B cell (primary cell): Measurements from ENCODE around the gene EPS8L3. TPM values are rescaled to one million over a fixed set of nuclear protein-coding genes. Genes with fewer than 3 reads are reported as not detected.

ENCODE experiments used
- ATAC-seq: fragments of 200-7000 bp; cut with Tn5 transposase; one replicate; pipeline ENCODE4 v1.10.0; 2021; ENCODE audit warnings: low read depth, mild to moderate bottlenecking, moderate number of reproducible peaks, moderate library complexity
- CTCF ChIA-PET: fragments of 350-600 bp; sonication (Branson Sonifier 250); formaldehyde crosslinking; loops from one replicate; lab custom pipeline; 2021; ENCODE audit warnings: antibody characterized with exemption, inconsistent platforms; lab: Charles Lee
- POLR2A ChIA-PET: fragments of 350-600 bp; sonication (Branson Sonifier 250); formaldehyde crosslinking; loops from one replicate; lab custom pipeline; 2021; ENCODE audit warnings: antibody characterized with exemption; lab: Charles Lee
- DNase-seq: peaks from one replicate; pipeline ENCODE4 v3.0.0; 2013
- H2AFZ ChIP-seq: 2 replicates; pipeline ENCODE4 v1.6.1; 2012; ENCODE audit warnings: mild to moderate bottlenecking, low read depth, low read length; ENCODE audit not compliant: insufficient read depth, poor library complexity, severe bottlenecking
- H3K27ac ChIP-seq, 2 donors: 1 replicate in 1 of 2; 2 replicates in 1 of 2; pipeline ENCODE4 v1.5.1; 2012 to 2013; ENCODE audit warnings: low read length in 2 of 2, mild to moderate bottlenecking in 2 of 2, moderate library complexity in 1 of 2
- H3K27me3 ChIP-seq, 4 experiments: fragments of 200-600 bp in 1 of 4; sonication (generic) in 1 of 4; replicated peaks in 1 of 4; 1 replicate in 2 of 4; 2 replicates in 2 of 4; pipeline versions ENCODE4 v1.6.1 to v1.7.0; 2013 to 2016; ENCODE audit warnings: low read length in 3 of 4, mild to moderate bottlenecking in 2 of 4, mixed read lengths in 1 of 4, moderate library complexity in 1 of 4; ENCODE audit not compliant: insufficient read depth in 4 of 4, control insufficient read depth in 3 of 4; ENCODE audit errors: control extremely low read depth in 1 of 4
- H3K36me3 ChIP-seq, 2 experiments: replicated peaks in 1 of 2; 1 replicate in 1 of 2; 2 replicates in 1 of 2; pipeline versions ENCODE4 v1.6.1 to v1.7.1; 2013; ENCODE audit warnings: low read length in 1 of 2; ENCODE audit not compliant: insufficient read depth in 2 of 2, control insufficient read depth in 1 of 2; ENCODE audit errors: control extremely low read depth in 1 of 2, extremely low read depth in 1 of 2
- H3K4me1 ChIP-seq, 2 donors: fragments of 200-600 bp in 1 of 2; sonication (generic) in 1 of 2; 1 replicate in 1 of 2; 2 replicates in 1 of 2; pipeline versions ENCODE4 v1.5.1 to v1.6.1; 2013 to 2017; ENCODE audit warnings: low read length in 2 of 2; ENCODE audit not compliant: control insufficient read depth in 2 of 2, insufficient read depth in 2 of 2
- H3K4me2 ChIP-seq: replicated peaks from 2 replicates; pipeline ENCODE3; 2012; ENCODE audit warnings: mild to moderate bottlenecking, low read depth, low read length; ENCODE audit not compliant: poor library complexity, severe bottlenecking
- H3K4me3 ChIP-seq, 5 experiments: fragments of 200-600 bp in 1 of 5; sonication (generic) in 1 of 5; 1 replicate in 3 of 5; 2 replicates in 2 of 5; pipeline versions ENCODE4 v1.5.1 to v1.7.0; 2011 to 2016; ENCODE audit warnings: low read length in 4 of 5, mild to moderate bottlenecking in 4 of 5, low read depth in 2 of 5, control low read depth in 1 of 5, moderate library complexity in 1 of 5; ENCODE audit not compliant: insufficient read depth in 1 of 5; ENCODE audit errors: control extremely low read depth in 1 of 5, extremely low read depth in 1 of 5
- H3K79me2 ChIP-seq: fragments of 200-600 bp; sonication (generic); one replicate; pipeline ENCODE4 v1.6.0; 2016; ENCODE audit warnings: low read length; ENCODE audit not compliant: control insufficient read depth, insufficient read depth
- H3K9ac ChIP-seq: fragments of 200-600 bp; sonication (generic); 2 replicates; pipeline ENCODE4 v1.6.1; 2017; ENCODE audit warnings: mild to moderate bottlenecking, low read length, moderate library complexity
- H3K9me3 ChIP-seq, 3 donors: one replicate each; pipeline versions ENCODE4 v1.6.1 to v1.7.1; 2013; ENCODE audit warnings: low read length in 2 of 3; ENCODE audit not compliant: control insufficient read depth in 2 of 3, insufficient read depth in 1 of 3; ENCODE audit errors: control extremely low read depth in 1 of 3
- H4K20me1 ChIP-seq: 2 replicates; pipeline ENCODE4 v1.6.0; 2012; ENCODE audit warnings: mild to moderate bottlenecking, low read length; ENCODE audit not compliant: insufficient read depth, control insufficient read depth, poor library complexity, severe bottlenecking
- H3K27ac Mint-ChIP-seq: one replicate; pipeline ENCODE4 v1.8.0; 2021; ENCODE audit warnings: mixed read lengths
- H3K27me3 Mint-ChIP-seq: one replicate; pipeline ENCODE4 v1.8.0; 2021; ENCODE audit warnings: mixed read lengths
- H3K4me1 Mint-ChIP-seq: one replicate; pipeline ENCODE4 v1.8.0; 2021; ENCODE audit warnings: mixed read lengths
- H3K4me3 Mint-ChIP-seq: one replicate; pipeline ENCODE4 v1.8.0; 2021; ENCODE audit warnings: mixed read lengths
- H3K9me3 Mint-ChIP-seq: one replicate; pipeline ENCODE4 v1.8.0; 2022; ENCODE audit warnings: mixed read lengths; ENCODE audit not compliant: insufficient read depth
- CTCF ChIP-seq: fragments of 200-600 bp; IDR thresholded peaks from one replicate; pipeline ENCODE4 v1.8.0; 2022; ENCODE audit warnings: antibody characterized with exemption, mild to moderate bottlenecking
- EZH2 ChIP-seq: IDR thresholded peaks from 2 replicates; pipeline ENCODE4 v1.6.1; 2012; ENCODE audit warnings: borderline replicate concordance, low read depth, mild to moderate bottlenecking, moderate library complexity, low read length; ENCODE audit not compliant: insufficient read depth, poor library complexity, severe bottlenecking
- WGBS: methylation state at CpG from one replicate; pipeline ENCODE4 v1.1.5; 2013; ENCODE audit warnings: missing lambda C conversion rate; ENCODE audit not compliant: insufficient coverage; 5-methylcytosine and 5-hydroxymethylcytosine counted together
- intact Hi-C: fragments of 100-400 bp; cut with micrococcal nuclease; formaldehyde crosslinking; loops from one replicate; pipeline ENCODE4 v1.10.0; 2022
- polyA plus RNA-seq: library from polyadenylated mRNA; depleted of rRNA; stranded (reverse); fragments of >200 nt; gene quantifications from 2 replicates; pipeline ENCODE4 v1.2.3, GENCODE V29; 2012
- total RNA-seq, 2 donors: library from RNA; stranded (reverse); fragments of 120-200 nt in 1 of 2; gene quantifications; 1 replicate in 1 of 2; 2 replicates in 1 of 2; pipeline versions ENCODE4 v1.2.3 to v1.2.4, GENCODE V29; 2013 to 2022

Gene EPS8L3
- total and polyA plus RNA-seq, 2 donors (not counting 1 experiment from before 2014, with no cell fraction given): not detected

DNA sequence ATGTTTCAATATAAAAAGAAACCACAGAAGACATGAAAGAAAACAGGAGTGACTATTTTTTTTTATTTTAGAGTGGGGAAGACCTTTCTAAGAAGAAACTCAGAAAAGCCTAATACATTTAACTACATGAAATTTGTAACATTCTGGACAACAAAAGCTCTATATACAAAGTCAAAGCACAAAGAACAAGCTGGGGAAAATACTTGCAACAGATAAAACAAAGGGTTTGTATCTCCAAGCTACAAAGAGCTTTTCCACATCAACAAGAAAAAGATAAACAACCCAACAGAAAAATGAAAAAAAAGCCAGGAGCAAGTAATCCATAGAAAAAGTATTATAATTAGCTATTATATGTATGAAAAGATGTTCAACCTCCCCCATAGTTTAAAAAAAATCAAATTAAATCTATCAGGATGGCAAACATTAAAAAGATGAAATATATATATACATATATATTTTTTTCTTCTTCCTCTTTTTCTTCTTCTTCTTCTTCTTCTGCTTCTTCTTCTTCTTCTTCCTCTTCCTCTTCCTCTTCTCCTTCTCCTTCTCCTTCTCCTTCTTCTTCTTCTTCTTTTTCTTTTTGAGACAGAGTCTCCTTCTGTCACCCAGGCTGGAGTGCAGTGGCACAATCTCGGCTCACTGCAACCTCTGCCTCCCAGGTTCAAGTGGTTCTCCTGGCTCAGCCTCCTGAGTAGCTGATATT lies 49.1 kb upstream of the EPS8L3 start:
- CTCF ChIA-PET: no interaction called here
- H3K27ac Mint-ChIP-seq: no peak overlapping the region
- WGBS: no CpG with 5 or more reads among the region's 1 CpG

More for the DNA sequence above, 49.1 kb upstream of the EPS8L3 start:
- H3K4me1 Mint-ChIP-seq: peaks cover 49% of the 10 kb centered on the region
- no peak overlapping the region for H3K4me3 ChIP-seq
- peaks cover 0 to 5% (median 0%) of the 10 kb centered on the region in 4 experiments for H3K27me3 ChIP-seq
- no peak overlapping the region for H2AFZ ChIP-seq
- intact Hi-C loops: no loop called here
- H3K9me3 Mint-ChIP-seq: no peaks in the 10 kb centered on the region
- no peaks in the 10 kb centered on the region for H3K36me3 ChIP-seq
- no peaks in the 10 kb centered on the region for H4K20me1 ChIP-seq
- H3K9ac ChIP-seq: no peak overlapping the region
- H3K4me2 ChIP-seq: no peak overlapping the region
- ATAC-seq (no peak), DNase-seq (no peak)
- peaks cover 39 to 52% of the 10 kb centered on the region in 2 donors for H3K4me1 ChIP-seq
- H3K27ac ChIP-seq: no peak overlapping the region
- peaks cover 0 to 11% (median 0%) of the 10 kb centered on the region in 3 donors for H3K9me3 ChIP-seq
- no peaks in the 10 kb centered on the region for H3K79me2 ChIP-seq
- peaks cover 6% of the 10 kb centered on the region for H3K27me3 Mint-ChIP-seq
- no peak for TF ChIP-seq EZH2
- no peak for TF ChIP-seq CTCF
- H3K4me3 Mint-ChIP-seq: no peak overlapping the region
- POLR2A ChIA-PET: interaction anchor here (0.6 kb wide), 2 partner anchors 434 to 1352 kb away, joined by 4 to 6 read pairs; no protein-coding TSS in a partner anchor
